Testis (tissue), 3 donors: ENCODE measurements around the gene COPG1. TPM values are rescaled to one million over a fixed set of nuclear protein-coding genes. Genes with fewer than 3 reads are reported as not detected.
"Not testable (repeated sequence)": the region's sequence is repeated elsewhere in the genome, so short reads cannot be mapped to it uniquely, and the experiment has no call there.

Experiments
- DNase-seq: peaks from one replicate; pipeline ENCODE4 v3.0.0-alpha.2; 2019
- H3K27ac ChIP-seq, 2 donors: fragments of 200-600 bp; sonication (generic); one replicate each; pipeline ENCODE4 v1.5.1; 2019
- H3K27me3 ChIP-seq: fragments of 200-600 bp; sonication (generic); one replicate; pipeline ENCODE4 v1.5.1; 2019
- H3K36me3 ChIP-seq: fragments of 200-600 bp; sonication (generic); one replicate; pipeline ENCODE4 v1.5.1; 2017; ENCODE audit warnings: low read depth; ENCODE audit errors: missing control alignments
- H3K4me1 ChIP-seq: fragments of 200-600 bp; sonication (generic); one replicate; pipeline ENCODE4 v1.5.1; 2019
- H3K4me3 ChIP-seq, 2 donors: fragments of 200-600 bp; sonication (generic); one replicate each; pipeline ENCODE4 v1.5.1; 2017 to 2019
- H3K9me3 ChIP-seq: fragments of 200-600 bp; sonication (generic); one replicate; pipeline ENCODE4 v1.5.1; 2017
- CTCF ChIP-seq, 3 experiments: fragments of 450-650 bp in 2 of 3; fragments of 200-600 bp in 1 of 3; sonication (generic) in 1 of 3; IDR thresholded peaks; one replicate each; pipeline ENCODE4 v1.5.1; 2016 to 2019; ENCODE audit warnings: antibody characterized with exemption in 3 of 3, mild to moderate bottlenecking in 2 of 3, moderate library complexity in 1 of 3
- POLR2A ChIP-seq: fragments of 450-650 bp; IDR thresholded peaks from one replicate; pipeline ENCODE4 v1.6.1; 2017; ENCODE audit warnings: antibody characterized with exemption, mild to moderate bottlenecking, moderate library complexity
- WGBS, 2 donors: methylation state at CpG; one replicate each; pipeline ENCODE4 v1.1.5; 2018; 5-methylcytosine and 5-hydroxymethylcytosine counted together
- intact Hi-C: fragments of 100-400 bp; cut with DNase I; formaldehyde crosslinking; loops from one replicate; pipeline ENCODE4 v1.15.1; 2023; ENCODE audit warnings: low total_unique reads
- polyA plus RNA-seq: library from polyadenylated mRNA; stranded (reverse); fragments of 350-450 nt; fragmentation: Illumina TruSeq; extraction: RNeasy Lipid Tissue Mini Kit (QIAGEN cat#74804); gene quantifications from one replicate; pipeline ENCODE4 v1.2.3, GENCODE V29; 2014; ENCODE audit warnings: low read depth, low replicate concordance; ENCODE audit not compliant: insufficient read depth
- total RNA-seq, 2 donors: library from RNA; depleted of rRNA; stranded (reverse); fragments of >200 nt; gene quantifications; one replicate each; pipeline ENCODE4 v1.2.3, GENCODE V29; 2016

COPG1 gene
- total and polyA plus RNA-seq, 3 donors from 2014 or later, result 94.5 to 113 (median 98.2) TPM

- Histone ChIP-seq H3K4me3 (no peak overlapping the region), H3K36me3 (no peaks in the 10 kb centered on the region), H3K9me3 (no peaks in the 10 kb centered on the region), H3K27ac (no peak overlapping the region), H3K27me3 (no peaks in the 10 kb centered on the region), H3K4me1 (no peaks in the 10 kb centered on the region)
- 65 to 67% methylated on average over 5 to 6 of the region's 6 CpGs for WGBS, 2 donors
- TF ChIP-seq POLR2A (no peak), CTCF (IDR thresholded peaks at IDR 0.05) (no peak)
- intact Hi-C loops, result loop anchor here (10.0 kb wide), 1 partner anchor 265 kb away; no protein-coding TSS in a partner anchor
- DNase-seq, result no peak
Observed at GRCh38 chr3:129239991-129240390, 9.4 kb upstream of the COPG1 start.

GRCh38 chr3:129240436-129240835 is 9.0 kb upstream of the COPG1 start:
- H3K4me1 ChIP-seq, result peaks cover 4% of the 10 kb centered on the region

GRCh38 chr3:129245141-129245540 is 4.3 kb upstream of the COPG1 start:
- Histone ChIP-seq H3K9me3 (no peaks in the 10 kb centered on the region), H3K4me1 (peaks cover 16% of the 10 kb centered on the region), H3K27me3 (no peaks in the 10 kb centered on the region), H3K36me3 (no peaks in the 10 kb centered on the region), H3K4me3 (no peak overlapping the region), H3K27ac (peak overlapping the region in 1 of 2 donors; percentile 8)
- intact Hi-C loops, result loop anchor here (10.0 kb wide), 1 partner anchor 270 kb away; no protein-coding TSS in a partner anchor
- TF ChIP-seq POLR2A (no peak), CTCF (IDR thresholded peaks at IDR 0.05) (no peak)
- no peak for DNase-seq
- WGBS, 2 donors, result 81% methylated on average over 5 of the region's 5 CpGs

More at GRCh38 chr3:129240436-129240835, 9.0 kb upstream of the COPG1 start:
- Histone ChIP-seq H3K36me3 (no peaks in the 10 kb centered on the region), H3K27ac (no peak overlapping the region), H3K9me3 (no peaks in the 10 kb centered on the region), H3K4me3 (no peak overlapping the region), H3K27me3 (no peaks in the 10 kb centered on the region)
- no peak for DNase-seq
- intact Hi-C loops, result loop anchor here (10.0 kb wide), 1 partner anchor 266 kb away; no protein-coding TSS in a partner anchor
- WGBS, 2 donors, result 63 to 68% methylated on average over 2 to 3 of the region's 3 CpGs
- TF ChIP-seq POLR2A (no peak), CTCF (IDR thresholded peaks at IDR 0.05) (no peak)

- 27 to 42% methylated on average over 11 of the region's 11 CpGs for WGBS, 2 donors
- TF ChIP-seq CTCF (IDR thresholded peaks at IDR 0.05), result peak; percentile 81 to 86 (median 85)
Observed at GRCh38 chr3:129245641-129246306, 3.6 kb upstream of the COPG1 start.

GRCh38 chr3:129246636-129247035 is 2.8 kb upstream of the COPG1 start:
- Histone ChIP-seq H3K27me3 (no peaks in the 10 kb centered on the region), H3K27ac (no peak overlapping the region), H3K9me3 (no peaks in the 10 kb centered on the region), H3K36me3 (no peaks in the 10 kb centered on the region), H3K4me1 (peaks cover 21% of the 10 kb centered on the region), H3K4me3 (no peak overlapping the region)
- intact Hi-C loops, result loop anchor here (10.0 kb wide), 1 partner anchor 272 kb away; no protein-coding TSS in a partner anchor
- TF ChIP-seq POLR2A (no peak), CTCF (IDR thresholded peaks at IDR 0.05) (no peak)
- no peak for DNase-seq

More at GRCh38 chr3:129245641-129246306, 3.6 kb upstream of the COPG1 start:
- intact Hi-C loops, result loop anchor here (10.0 kb wide), 1 partner anchor 271 kb away; no protein-coding TSS in a partner anchor
- H3K4me1 ChIP-seq, result peaks cover 21% of the 10 kb centered on the region
- DNase-seq, result peak; percentile 86
- H3K4me3 ChIP-seq, H3K9me3 ChIP-seq, H3K27me3 ChIP-seq, H3K36me3 ChIP-seq: not testable (repeated sequence)
- peak overlapping the region in 1 of 2 donors; percentile 8 for H3K27ac ChIP-seq
